ENCODE results near the gene ARHGAP26. TPM values are rescaled to one million over a fixed set of nuclear protein-coding genes. Genes with fewer than 3 reads are reported as not detected.

ARHGAP26 gene
- total and polyA plus RNA-seq, 2 of the 4 experiments (the other 2 are of a cell fraction) = 0.54 to 0.56 TPM

- TF ChIP-seq FOS (IDR thresholded peaks at IDR 0.05; ENCODE audit: low read depth, low read length) = peak; percentile 79
These were observed 189.8 kb downstream of the ARHGAP26 start (continued) for GRCh38 chr5:142959683-142960657.

- ChIA-PET CTCF (no interaction called here), POLR2A (ENCODE audit: unreplicated experiment) (no interaction called here)
- Histone ChIP-seq H3K79me1 (ENCODE audit: low read depth in 1 of 2, low read length in 2 of 2) (no peaks in the 10 kb centered on the region), H3K27ac (ENCODE audit: insufficient read depth, low read length) (no peak overlapping the region), H3K56ac (ENCODE audit: extremely low read depth, insufficient read depth, low read length) (no peak overlapping the region), H2BK15ac (ENCODE audit: low read depth, low read length) (no peak overlapping the region), H2AK9ac (replicated peaks; ENCODE audit: low read depth, low read length, poor library complexity) (no peak overlapping the region), H4K5ac (ENCODE audit: low read depth, low read length) (no peak overlapping the region), H3K4me2 (ENCODE audit: low read depth, low read length) (no peak overlapping the region), H3K14ac (replicated peaks; ENCODE audit: low read depth, low read length) (no peak overlapping the region), H4K8ac (ENCODE audit: low read depth in 2 of 2, low read length in 2 of 2) (no peak overlapping the region), H3K9ac (ENCODE audit: low read depth, low read length) (no peak overlapping the region), H3K23ac (ENCODE audit: low read depth, low read length) (no peak overlapping the region), H3K4me1 (ENCODE audit: control insufficient read depth, insufficient read depth, low read length) (peaks cover 10% of the 10 kb centered on the region), H3K4ac (ENCODE audit: low read depth, low read length) (no peak overlapping the region), H2AFZ (replicated peaks; ENCODE audit: low read length, poor library complexity) (no peak overlapping the region), H3K36me3 (ENCODE audit: control insufficient read depth, insufficient read depth, low read length) (no peaks in the 10 kb centered on the region), H2AK5ac (ENCODE audit: low read depth, low read length) (no peak overlapping the region), H3K4me3 (ENCODE audit: insufficient read depth, low read depth, low read length) (no peak overlapping the region), H3K18ac (ENCODE audit: low read depth, low read length) (no peak overlapping the region), H4K20me1 (ENCODE audit: insufficient read depth, low read length) (no peaks in the 10 kb centered on the region), H3K9me3 (ENCODE audit: control insufficient read depth, insufficient read depth, low read length) (no peaks in the 10 kb centered on the region), H2BK20ac (ENCODE audit: low read depth, low read length) (no peak overlapping the region), H3K9me1 (ENCODE audit: insufficient read depth, low read length) (no peaks in the 10 kb centered on the region; the same call in 1 of the 2 replicates), H2BK120ac (ENCODE audit: low read depth, low read length) (no peak overlapping the region), H2BK5ac (ENCODE audit: low read depth, low read length, poor library complexity, severe bottlenecking) (no peak overlapping the region), H3K27me3 (ENCODE audit: control insufficient read depth, insufficient read depth, low read length) (no peaks in the 10 kb centered on the region), H4K91ac (ENCODE audit: insufficient read depth, low read depth, low read length) (no peak overlapping the region)
- in situ Hi-C loops (cut with MboI; ENCODE audit: low sequenced_read_pairs) = no loop called here
- no peak for ATAC-seq (ENCODE audit: low read depth)
- dilution Hi-C loops (cut with HindIII; ENCODE audit: low sequenced_read_pairs, unreplicated experiment) = no loop called here
- BruUV-seq (replicated peaks) = no TSS peak
- DNase-seq = no peak
- TF ChIP-seq BHLHE40 (IDR thresholded peaks at IDR 0.05; ENCODE audit: low read depth, low read length) (no peak), MAZ (IDR thresholded peaks at IDR 0.05; ENCODE audit: borderline replicate concordance, low read depth, low read length) (no peak), CHD1 (IDR thresholded peaks at IDR 0.05; ENCODE audit: low read depth, low read length) (no peak), NFE2L2 (IDR thresholded peaks at IDR 0.05; ENCODE audit: low read depth, low read length) (no peak), MAFK (IDR thresholded peaks at IDR 0.05; ENCODE audit: low read depth, low read length) (no peak), MXI1 (IDR thresholded peaks at IDR 0.05; ENCODE audit: borderline replicate concordance, low read depth, low read length) (no peak), POLR2A (IDR thresholded peaks at IDR 0.05; ENCODE audit: low read depth, low read length) (no peak), RAD21 (IDR thresholded peaks at IDR 0.05; ENCODE audit: low read length) (no peak), CEBPB (IDR thresholded peaks at IDR 0.05; ENCODE audit: low read depth, low read length) (no peak), RFX5 (IDR thresholded peaks at IDR 0.05; ENCODE audit: low read depth, low read length) (no peak), ELK1 (IDR thresholded peaks at IDR 0.05; ENCODE audit: borderline replicate concordance, low read depth, low read length) (no peak), FOS (IDR thresholded peaks at IDR 0.05; ENCODE audit: low read depth, low read length) (no peak)
- intact Hi-C loops (cut with micrococcal nuclease) = loop anchor here (2.0 kb wide), 1 partner anchor 15 kb away; no protein-coding TSS in a partner anchor
- no CpG with 5 or more reads among the region's 5 CpGs for WGBS, 2 experiments (ENCODE audit: extremely low coverage in 2 of 2, insufficient read length in 1 of 2)
These were observed 191.4 kb downstream of the ARHGAP26 start for GRCh38 chr5:142961440-142962173.
